ENCODE results near the gene DIO3.

Gene DIO3

DNA sequence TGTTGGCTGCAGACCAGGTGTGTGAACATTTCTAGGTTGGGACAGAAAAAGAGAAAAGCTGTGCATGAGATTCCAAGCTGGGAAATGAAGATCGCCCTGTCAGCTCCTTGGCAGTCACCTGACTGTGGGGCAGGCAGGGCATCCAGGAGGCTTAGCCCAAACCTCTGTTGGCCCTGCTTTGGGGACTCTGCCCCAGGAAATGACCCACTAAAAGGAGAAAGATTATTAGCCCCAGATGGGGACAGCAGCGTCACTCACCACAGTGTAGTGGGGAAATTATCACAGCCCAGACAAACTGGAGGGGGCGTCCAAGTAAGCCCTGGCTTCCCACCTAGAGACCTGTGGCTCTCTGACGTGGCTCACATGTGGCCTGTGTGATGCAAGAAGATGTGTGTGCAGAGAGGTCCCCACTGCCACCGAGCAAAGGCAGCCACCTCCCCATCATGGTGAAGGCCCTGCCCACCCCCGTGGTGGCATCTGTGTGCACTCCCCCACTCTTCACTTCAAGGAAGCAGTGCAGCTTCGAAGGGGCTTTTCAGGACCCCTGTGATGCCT, 39.1 kb downstream of the DIO3 start:
- DNase-seq, result no peak

DNA sequence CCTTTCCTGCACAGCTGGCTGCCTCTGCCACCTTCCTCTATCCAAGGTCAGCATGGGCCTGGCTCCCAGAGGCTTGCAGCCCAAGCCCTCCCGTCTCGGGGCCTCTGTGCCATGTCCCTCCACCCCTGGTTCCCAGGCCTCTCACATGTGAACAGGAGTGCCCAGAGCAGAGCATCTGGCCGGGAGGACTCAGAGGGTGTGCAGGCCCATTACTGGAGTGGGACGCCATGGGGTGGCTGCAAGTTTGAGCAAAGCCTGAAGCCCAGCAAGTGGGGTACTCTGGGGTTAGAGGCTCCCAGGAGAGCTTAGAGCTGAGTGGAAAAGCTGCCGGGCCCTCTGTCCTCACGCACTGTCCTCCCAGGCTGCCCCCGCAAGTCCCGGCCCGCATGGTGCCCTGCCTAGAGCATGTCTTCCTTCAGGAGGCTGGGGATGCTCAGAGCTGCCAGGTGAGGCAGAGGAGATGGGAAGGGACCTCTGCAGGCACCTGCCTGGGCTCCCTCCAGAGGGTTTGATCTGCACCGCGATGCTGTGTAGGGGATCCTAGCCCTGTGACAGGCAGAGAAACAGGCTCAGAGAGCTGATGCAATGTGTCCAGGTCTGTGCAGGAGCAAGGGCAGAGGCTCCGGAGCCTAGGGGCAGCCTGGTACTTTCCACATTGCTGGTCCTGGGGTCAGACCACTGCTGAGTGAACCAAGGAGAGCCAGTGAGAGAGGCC, 39.8 kb downstream of the DIO3 start:
- no peak for DNase-seq

DNA sequence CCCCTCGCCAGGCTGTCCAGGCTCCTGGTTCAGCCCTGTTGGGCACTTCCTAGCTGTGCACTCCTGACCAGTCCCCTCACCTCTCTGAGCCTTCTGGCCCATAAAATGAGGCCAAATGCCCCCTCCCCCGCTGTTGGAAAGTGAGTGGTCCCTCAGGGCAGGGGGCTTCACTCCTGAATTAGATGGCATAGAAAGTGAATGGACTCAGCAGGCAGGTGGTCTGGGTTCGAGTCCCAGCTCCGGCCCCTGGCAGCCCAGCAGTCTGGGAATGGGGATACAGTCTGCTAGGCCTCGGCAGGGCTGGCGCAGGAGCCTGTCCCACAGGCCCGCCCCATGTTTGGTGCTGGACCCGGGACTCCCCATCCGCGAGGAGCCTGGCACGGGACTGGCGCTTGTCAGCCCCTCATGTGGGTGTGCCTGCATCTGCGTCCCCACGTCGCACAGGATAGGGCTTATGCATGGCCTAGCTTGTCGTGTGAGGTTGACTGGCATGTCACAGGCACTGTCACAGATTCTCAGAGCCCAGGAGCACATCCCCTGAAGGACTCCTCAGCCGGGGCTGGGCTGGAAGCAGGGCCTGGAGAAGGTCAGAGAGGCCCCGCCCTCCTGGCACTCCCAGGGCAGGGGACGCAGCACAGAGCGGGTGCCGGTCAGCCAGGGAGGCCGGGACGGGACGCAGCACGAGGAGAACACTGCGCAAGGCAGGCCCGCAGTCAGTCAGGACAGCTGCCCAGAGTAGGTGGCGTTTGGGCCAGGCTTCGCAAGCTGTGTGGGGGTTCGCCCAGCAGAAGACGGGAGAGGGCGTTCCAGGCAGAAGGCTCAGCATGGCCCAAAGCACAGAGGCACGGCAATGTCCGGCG, 40.5 kb downstream of the DIO3 start:
- DNase-seq, result no peak

DNA sequence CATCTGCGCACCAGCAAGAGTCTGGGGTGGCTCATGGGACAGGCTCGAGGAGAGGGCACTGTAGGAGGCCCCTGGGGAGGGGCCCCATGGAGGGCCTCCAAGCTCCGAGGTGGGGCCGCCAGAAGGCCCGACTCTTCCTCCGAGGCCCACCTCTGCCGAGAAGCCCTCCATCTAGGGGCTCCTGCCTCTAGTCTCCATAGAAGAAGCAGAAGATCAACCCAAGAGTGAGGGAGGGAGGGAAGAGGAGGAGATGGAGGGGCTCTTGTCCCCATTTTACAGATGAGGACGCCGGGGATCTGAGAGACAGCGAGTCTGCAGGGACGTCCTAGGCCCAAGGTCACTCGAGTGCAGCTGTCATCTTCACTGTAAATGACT, 41.2 kb downstream of the DIO3 start:
- DNase-seq, result no peak

DNA sequence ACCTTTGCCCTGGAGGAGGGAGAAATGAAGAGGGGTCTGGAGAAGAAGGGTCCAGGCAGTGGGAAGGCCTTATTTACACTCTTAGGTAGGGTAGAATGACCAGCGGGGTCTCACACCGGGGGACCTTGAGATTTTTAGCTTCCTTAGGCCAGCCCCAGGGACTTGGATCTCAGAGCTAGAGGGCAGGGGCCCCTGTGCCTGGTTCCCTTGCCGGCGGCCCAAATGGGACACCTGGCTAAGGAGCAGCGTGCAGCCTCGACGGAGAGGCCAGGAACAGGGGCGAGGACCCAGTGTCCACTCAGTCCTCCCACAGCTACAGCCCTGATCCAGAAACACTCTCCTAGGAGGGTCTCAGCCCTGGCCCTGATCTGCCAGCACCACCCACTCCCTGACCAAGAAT, 41.8 kb downstream of the DIO3 start:
- no peak for DNase-seq

DNA sequence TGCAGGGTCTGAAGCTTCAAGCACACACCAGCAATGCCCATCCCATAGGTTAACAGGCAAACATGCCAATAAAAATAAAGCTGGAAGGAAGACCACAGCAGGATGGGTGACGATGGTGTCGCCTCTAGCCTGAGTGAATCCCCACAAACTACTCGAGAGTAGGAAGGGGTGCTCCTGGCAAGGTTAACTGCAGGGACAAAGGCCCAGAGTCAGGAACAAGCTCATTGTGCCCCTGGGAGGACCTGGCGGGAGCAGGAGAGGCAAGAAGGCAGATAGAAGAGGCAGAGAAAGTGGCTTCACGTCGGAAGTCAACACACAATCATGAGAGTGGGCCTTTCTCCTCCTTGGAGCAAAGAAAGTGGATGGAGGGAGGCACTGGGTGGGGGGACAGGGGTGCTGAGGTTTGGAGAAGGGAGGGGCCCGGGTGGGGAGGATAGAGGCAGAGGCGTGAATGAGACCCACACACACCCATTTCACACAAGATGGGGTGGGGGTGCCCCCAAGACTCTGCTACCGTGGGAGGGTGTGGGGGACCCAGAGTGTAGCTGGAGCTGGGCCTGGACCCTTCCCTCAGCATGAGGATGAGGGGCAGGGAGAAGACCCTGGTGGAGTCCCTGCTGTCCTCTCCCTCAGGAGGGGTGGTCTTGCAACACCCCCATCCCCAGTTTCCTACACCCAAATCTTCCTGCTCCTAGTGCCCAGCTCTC, 43.1 kb downstream of the DIO3 start:
- DNase-seq, result no peak

DNA sequence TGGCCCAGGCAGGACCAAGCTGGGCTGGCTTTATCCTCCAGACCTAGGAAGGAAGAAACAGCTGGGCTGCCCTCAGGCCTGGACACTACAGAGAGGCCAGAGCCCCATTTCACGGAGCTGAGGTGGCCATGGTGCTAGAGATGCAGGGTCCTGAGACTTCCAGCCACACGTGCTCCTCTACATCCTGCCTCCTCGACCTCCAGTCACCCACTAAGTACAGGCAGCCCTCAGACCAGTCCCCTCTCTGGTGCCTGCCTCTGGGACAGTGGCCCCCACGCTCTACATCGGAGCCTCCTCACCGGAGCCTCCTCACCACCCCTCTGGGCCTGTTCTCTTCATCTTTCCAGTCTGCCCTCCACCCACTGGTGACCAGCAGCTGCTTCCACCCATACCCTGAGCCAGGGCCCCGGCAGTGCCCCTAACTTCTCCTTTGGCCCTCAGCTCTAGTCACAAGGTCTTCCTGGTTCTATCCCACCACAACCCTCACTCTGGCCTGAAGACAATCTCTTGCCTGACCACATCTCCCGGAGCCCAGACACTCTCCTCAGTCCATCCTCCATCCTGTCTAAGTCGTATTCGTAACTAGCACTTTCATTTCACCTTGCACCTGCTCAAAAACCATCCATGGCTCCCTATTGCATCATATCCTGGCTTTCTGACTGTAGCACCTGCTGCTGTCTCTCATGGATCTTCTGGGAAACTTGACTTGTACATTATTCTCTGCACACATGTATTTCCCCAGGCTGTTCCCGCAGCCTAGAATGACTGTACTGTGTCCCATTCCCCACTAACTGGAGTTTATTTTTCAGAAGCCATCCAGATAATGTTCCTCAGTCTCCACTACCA, 43.9 kb downstream of the DIO3 start:
- DNase-seq, result no peak

DNA sequence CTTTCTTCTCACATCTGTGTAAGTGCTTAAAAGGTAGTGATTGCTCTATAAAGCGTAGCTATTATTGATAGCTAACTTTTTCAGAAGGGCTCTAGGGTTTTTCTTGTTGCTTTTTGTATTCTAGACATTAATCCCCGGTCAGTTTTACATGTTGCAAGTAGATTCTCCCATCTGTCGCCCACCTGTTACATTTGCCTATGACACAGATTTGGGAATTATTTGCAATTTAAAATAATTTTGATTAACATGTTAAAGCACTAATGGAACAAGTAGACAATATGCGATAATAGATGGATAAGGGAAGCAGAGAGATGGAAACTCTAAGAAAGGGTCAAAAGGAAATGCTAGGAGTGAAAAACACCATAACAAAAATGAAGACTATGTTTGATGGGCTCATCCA, 44.5 kb downstream of the DIO3 start:
- no peak for DNase-seq
